Measurements from ENCODE around the gene TBL1Y. TPM values are rescaled to one million over a fixed set of nuclear protein-coding genes. Genes with fewer than 3 reads are reported as not detected.

The TBL1Y gene
- total and polyA plus RNA-seq, 2 of the 13 experiments (the other 11 are each of a cell fraction or from before 2014, with no cell fraction given): 0.37 to 1.4 TPM

- TF ChIP-seq ARID3A (IDR thresholded peaks at IDR 0.05; ENCODE audit: low read depth, low read length) (0 out of 2 replicates have a peak, but pooled peaks have one; percentile 20), AGO2 (optimal IDR thresholded peaks at IDR 0.05; ENCODE audit: low read depth, low read length) (no peak), ZNF766 (CRISPR knock-in tag; IDR thresholded peaks at IDR 0.05; ENCODE audit: borderline replicate concordance) (no peak), DNMT3B (CRISPR knock-in tag; conservative IDR thresholded peaks at IDR 0.05) (no peak), GPBP1L1 (CRISPR knock-in tag; IDR thresholded peaks at IDR 0.05) (no peak), SP2 (CRISPR knock-in tag; IDR thresholded peaks at IDR 0.05) (no peak), DZIP1 (CRISPR knock-in tag; IDR thresholded peaks at IDR 0.05) (no peak), HNRNPUL1 (IDR thresholded peaks at IDR 0.05; ENCODE audit: low read depth, low read length) (no peak), TRAFD1 (CRISPR knock-in tag; IDR thresholded peaks at IDR 0.05; ENCODE audit: borderline replicate concordance) (no peak), ZFP36L2 (CRISPR knock-in tag; IDR thresholded peaks at IDR 0.05) (no peak), SMYD3 (CRISPR knock-in tag; IDR thresholded peaks at IDR 0.05) (no peak), JARID2 (CRISPR knock-in tag; IDR thresholded peaks at IDR 0.05; ENCODE audit: insufficient replicate concordance) (no peak), SUZ12 (IDR thresholded peaks at IDR 0.05; ENCODE audit: low read depth, low read length) (no peak), ZNF512B (CRISPR knock-in tag; IDR thresholded peaks at IDR 0.05; ENCODE audit: borderline replicate concordance) (no peak), POGK (CRISPR knock-in tag; conservative IDR thresholded peaks at IDR 0.05) (no peak), TSC22D2 (CRISPR knock-in tag; IDR thresholded peaks at IDR 0.05; ENCODE audit: borderline replicate concordance) (no peak), JUND (CRISPR knock-in tag; IDR thresholded peaks at IDR 0.05) (no peak), RAD21 (CRISPR knock-in tag; IDR thresholded peaks at IDR 0.05) (peak; percentile 64)
These were observed 54.2 kb downstream of the TBL1Y start (continued) for GRCh38 chrY:6964732-6965131.

Measured in HepG2 (cell line).